ENCODE results near the gene SERPINB6. TPM values are rescaled to one million over a fixed set of nuclear protein-coding genes. Genes with fewer than 3 reads are reported as not detected.
A peak's percentile ranks its signal among the peaks of the same experiment; 100 is the strongest.

The SERPINB6 gene
- total and polyA plus RNA-seq, 9 of the 15 experiments (the other 6 are each of a cell fraction or from before 2014, with no cell fraction given), result 86.6 to 211 (median 143) TPM

- no peak overlapping the region for H3K27ac ChIP-seq (ENCODE audit: extremely low read depth, low read depth, low read length)
- H3K4me2 ChIP-seq (ENCODE audit: insufficient read depth, low read length), result no peak overlapping the region; the same call in 1 of the 2 replicates
- DNase-seq (ENCODE audit: extremely low read depth in 1 of 4, low spot score in 3 of 4) (no peak), ATAC-seq (no peak), FAIRE-seq (no peak)
- no TSS peak for BruUV-seq (replicated peaks)
- no peak overlapping the region for H3K4me3 ChIP-seq
- no peak overlapping the region for H2AFZ ChIP-seq (ENCODE audit: low read depth, low read length)
- H3K4me1 ChIP-seq (replicated peaks in 1 of 2; ENCODE audit: control insufficient read depth in 2 of 2, insufficient read depth in 2 of 2, low read length in 2 of 2), result peaks cover 38 to 46% of the 10 kb centered on the region in 2 experiments
- no peaks in the 10 kb centered on the region for H3K27me3 ChIP-seq (ENCODE audit: control insufficient read depth in 2 of 2, insufficient read depth in 2 of 2, low read length in 2 of 2)
- H3K36me3 ChIP-seq (ENCODE audit: control insufficient read depth, insufficient read depth, low read length), result peaks cover 36% of the 10 kb centered on the region
- H3K9me3 ChIP-seq (replicated peaks; ENCODE audit: control insufficient read depth, insufficient read depth, low read depth, low read length), result no peaks in the 10 kb centered on the region
- WGBS (ENCODE audit: insufficient coverage, low coverage, missing lambda C conversion rate), result 42% methylated on average over 7 of the region's 7 CpGs
- in situ Hi-C loops (cut with MboI) (no loop called here), intact Hi-C loops (cut with micrococcal nuclease) (no loop called here)
- no peaks in the 10 kb centered on the region for H3K9me1 ChIP-seq (ENCODE audit: control insufficient read depth, insufficient read depth, low read length)
- POLR2A ChIA-PET, result interaction anchor here (1.5 kb wide), 1 partner anchor 120 kb away, joined by 5 read pairs; the partner anchor contains the start of gene SERPINB1
- TF ChIP-seq FOSL1 (tag; conservative IDR thresholded peaks at IDR 0.05) (no peak), CBX3 (IDR thresholded peaks at IDR 0.05; ENCODE audit: borderline replicate concordance in 1 of 2, low read length in 2 of 2) (no peak), CEBPB (tag; IDR thresholded peaks at IDR 0.05) (no peak), NR1H2 (CRISPR knock-in tag; IDR thresholded peaks at IDR 0.05) (no peak), MAX (CRISPR knock-in tag; IDR thresholded peaks at IDR 0.05) (peak; percentile 25; the same call in 1 of the 2 replicates), SUPT5H (IDR thresholded peaks at IDR 0.05) (0 out of 2 replicates have a peak, but pooled peaks have one; percentile 23), BRD4 (IDR thresholded peaks at IDR 0.05) (no peak)
- peak overlapping the region; percentile 3 to 82; a peak in 1 of 4 replicates for H3K9ac ChIP-seq (ENCODE audit: insufficient read depth in 1 of 2, low read depth in 2 of 2, low read length in 2 of 2)
- no peaks in the 10 kb centered on the region for H4K20me1 ChIP-seq (replicated peaks; ENCODE audit: control insufficient read depth, insufficient read depth, low read length)
- H3K79me2 ChIP-seq (ENCODE audit: control insufficient read depth, insufficient read depth, low read length), result peaks cover 76% of the 10 kb centered on the region
- CTCF ChIA-PET (ENCODE audit: low intra/inter-chr PET ratio), result no interaction called here
These were observed 9.9 kb downstream of the SERPINB6 start for GRCh38 chr6:2961506-2961905.

All from K562 (cell line).